Thoracic aorta (tissue), 2 donors: ENCODE measurements around the gene ACTL7A. TPM values are rescaled to one million over a fixed set of nuclear protein-coding genes. Genes with fewer than 3 reads are reported as not detected.
"Not testable (repeated sequence)": the region's sequence is repeated elsewhere in the genome, so short reads cannot be mapped to it uniquely, and the experiment has no call there.

Experiments
- ATAC-seq: fragments of 150-250 bp; one replicate; pipeline ENCODE4 v1.8.0; 2017; ENCODE audit warnings: low read depth; ENCODE audit not compliant: insufficient number of reproducible peaks, low FRiP score
- DNase-seq: peaks from one replicate; pipeline ENCODE4 v3.0.0-alpha.2; 2020; ENCODE audit warnings: low spot score
- H3K27ac ChIP-seq, 2 donors: fragments of 200-600 bp; sonication (generic); 1 replicate in 1 of 2; 2 replicates in 1 of 2; pipeline ENCODE4 v1.5.1; 2016; ENCODE audit warnings: mild to moderate bottlenecking in 2 of 2, moderate library complexity in 2 of 2
- H3K27me3 ChIP-seq: fragments of 200-600 bp; sonication (generic); replicated peaks from 2 replicates; pipeline ENCODE4 v1.6.0; 2016; ENCODE audit warnings: mild to moderate bottlenecking; ENCODE audit not compliant: insufficient read depth
- H3K36me3 ChIP-seq: fragments of 200-600 bp; sonication (generic); one replicate; pipeline ENCODE4 v1.5.1; 2016
- H3K4me1 ChIP-seq, 2 donors: fragments of 200-600 bp; sonication (generic); 1 replicate in 1 of 2; 2 replicates in 1 of 2; pipeline versions ENCODE4 v1.5.1 to v1.6.0; 2016; ENCODE audit warnings: low read depth in 2 of 2, mild to moderate bottlenecking in 1 of 2; ENCODE audit not compliant: control insufficient read depth in 1 of 2
- H3K4me3 ChIP-seq: fragments of 200-600 bp; sonication (generic); 2 replicates; pipeline ENCODE4 v1.5.1; 2016; ENCODE audit warnings: mild to moderate bottlenecking
- H3K9me3 ChIP-seq: fragments of 200-600 bp; sonication (generic); 2 replicates; pipeline ENCODE4 v1.5.1; 2016
- total RNA-seq, 2 donors: library from RNA; depleted of rRNA; stranded (reverse); fragments of >200 nt; gene quantifications; one replicate each; pipeline versions ENCODE4 v1.1.0 to v1.2.3, GENCODE V29; 2016
- TF ChIP-seq, protein P1 (sequence below): fragments of 200-600 bp; sonication (generic); IDR thresholded peaks from one replicate; pipeline ENCODE4 v1.5.1; 2019; ENCODE audit warnings: antibody characterized with exemption

ACTL7A gene
- total RNA-seq, 2 donors from 2014 or later: not detected

DNA sequence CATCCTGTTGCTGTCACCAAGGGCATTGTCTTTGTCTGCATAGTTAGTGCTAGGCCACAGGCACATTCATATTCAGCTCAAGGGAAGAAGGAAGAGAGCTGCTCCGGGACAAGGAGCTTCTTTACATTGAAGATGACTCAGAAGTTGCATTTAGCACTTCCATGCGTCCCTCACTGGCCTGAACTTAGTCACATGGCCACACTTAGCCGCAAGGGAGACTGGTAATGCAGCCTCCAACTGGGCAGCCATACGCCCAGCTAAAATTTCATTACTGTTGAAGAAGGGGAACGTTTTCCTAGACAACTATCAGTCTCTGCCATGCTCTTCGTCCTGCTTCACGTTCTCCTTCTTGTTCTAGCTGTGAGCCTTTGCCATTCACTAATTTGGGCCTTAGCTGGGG is 26.2 kb upstream of the ACTL7A start:
- Histone ChIP-seq H3K27me3 (no peaks in the 10 kb centered on the region), H3K9me3 (no peaks in the 10 kb centered on the region), H3K36me3 (no peaks in the 10 kb centered on the region), H3K27ac (no peak overlapping the region), H3K4me1 (no peaks in the 10 kb centered on the region), H3K4me3 (no peak overlapping the region)
- ATAC-seq: no peak
- TF ChIP-seq, protein P1, sequence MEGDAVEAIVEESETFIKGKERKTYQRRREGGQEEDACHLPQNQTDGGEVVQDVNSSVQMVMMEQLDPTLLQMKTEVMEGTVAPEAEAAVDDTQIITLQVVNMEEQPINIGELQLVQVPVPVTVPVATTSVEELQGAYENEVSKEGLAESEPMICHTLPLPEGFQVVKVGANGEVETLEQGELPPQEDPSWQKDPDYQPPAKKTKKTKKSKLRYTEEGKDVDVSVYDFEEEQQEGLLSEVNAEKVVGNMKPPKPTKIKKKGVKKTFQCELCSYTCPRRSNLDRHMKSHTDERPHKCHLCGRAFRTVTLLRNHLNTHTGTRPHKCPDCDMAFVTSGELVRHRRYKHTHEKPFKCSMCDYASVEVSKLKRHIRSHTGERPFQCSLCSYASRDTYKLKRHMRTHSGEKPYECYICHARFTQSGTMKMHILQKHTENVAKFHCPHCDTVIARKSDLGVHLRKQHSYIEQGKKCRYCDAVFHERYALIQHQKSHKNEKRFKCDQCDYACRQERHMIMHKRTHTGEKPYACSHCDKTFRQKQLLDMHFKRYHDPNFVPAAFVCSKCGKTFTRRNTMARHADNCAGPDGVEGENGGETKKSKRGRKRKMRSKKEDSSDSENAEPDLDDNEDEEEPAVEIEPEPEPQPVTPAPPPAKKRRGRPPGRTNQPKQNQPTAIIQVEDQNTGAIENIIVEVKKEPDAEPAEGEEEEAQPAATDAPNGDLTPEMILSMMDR: no peak
- DNase-seq: no peak

DNA sequence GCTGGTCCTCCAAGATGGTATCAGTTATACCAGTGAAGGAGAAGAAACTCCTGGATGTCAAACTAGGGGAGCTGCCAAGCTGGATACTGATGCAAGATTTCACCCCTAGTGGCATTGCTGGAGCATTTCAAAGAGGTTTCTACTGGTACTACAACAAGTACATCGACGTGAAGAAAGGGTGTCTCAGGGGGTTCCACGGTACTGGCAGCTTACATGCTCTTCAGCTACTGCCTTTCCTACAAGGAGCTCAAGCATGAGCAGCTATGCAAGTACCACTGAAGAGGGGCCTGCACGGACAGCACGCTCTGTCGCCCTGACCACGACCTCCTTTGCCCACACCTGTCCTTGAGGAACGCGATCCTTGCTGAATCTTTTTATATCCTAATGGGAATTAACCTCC is 25.7 kb upstream of the ACTL7A start:
- DNase-seq: no peak
- ATAC-seq: no peak
- Histone ChIP-seq H3K27me3 (no peaks in the 10 kb centered on the region), H3K4me3 (no peak overlapping the region), H3K9me3 (no peaks in the 10 kb centered on the region), H3K27ac (no peak overlapping the region), H3K36me3 (no peaks in the 10 kb centered on the region), H3K4me1 (no peaks in the 10 kb centered on the region)
- TF ChIP-seq, protein P1: no peak

DNA sequence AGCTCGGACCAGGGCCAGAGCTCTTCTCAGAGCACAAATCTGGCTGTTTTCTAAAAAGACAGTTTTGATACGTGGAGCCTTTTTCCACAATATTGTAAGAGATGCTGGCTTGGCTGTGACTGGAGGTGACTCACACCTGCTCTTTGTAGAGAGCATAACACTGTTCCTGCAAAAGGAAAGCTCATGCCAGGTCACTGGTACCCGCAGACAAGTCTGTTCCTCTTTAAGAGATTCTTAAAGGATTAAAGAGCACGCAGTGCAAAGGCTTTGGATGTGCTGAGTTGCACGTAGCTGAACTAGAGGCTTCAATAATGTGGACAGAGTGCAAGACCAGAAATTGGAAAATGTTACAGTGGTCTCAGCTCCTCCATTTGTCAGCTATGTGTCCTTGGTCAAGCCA is 25.3 kb upstream of the ACTL7A start:
- H3K4me1 ChIP-seq: no peaks in the 10 kb centered on the region
- no peak for DNase-seq
- H3K4me3 ChIP-seq: no peak overlapping the region
- H3K36me3 ChIP-seq: no peaks in the 10 kb centered on the region
- H3K27ac ChIP-seq: no peak overlapping the region
- TF ChIP-seq, protein P1: no peak
- no peak for ATAC-seq
- no peaks in the 10 kb centered on the region for H3K9me3 ChIP-seq
- H3K27me3 ChIP-seq: no peaks in the 10 kb centered on the region

DNA sequence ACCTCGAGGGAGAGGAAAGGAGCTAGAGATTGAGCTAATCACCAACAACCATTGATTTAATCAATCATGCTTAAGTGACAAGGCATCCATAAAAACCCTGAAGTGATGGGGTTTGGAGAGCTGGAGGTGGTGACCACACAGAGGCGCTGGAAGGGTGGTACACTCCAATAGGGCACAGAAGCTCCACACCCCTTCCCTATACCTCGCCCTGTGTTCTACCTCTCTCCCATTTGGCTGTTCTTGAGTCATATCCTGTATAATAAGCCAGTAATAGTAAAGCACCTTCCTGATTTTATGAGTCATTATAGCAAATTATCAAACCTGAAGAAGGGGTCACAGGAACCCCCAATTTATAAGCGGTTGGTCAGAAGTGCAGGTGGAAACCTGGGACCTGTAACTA is 24.5 kb upstream of the ACTL7A start:
- no peaks in the 10 kb centered on the region for H3K9me3 ChIP-seq
- H3K27me3 ChIP-seq: no peaks in the 10 kb centered on the region
- H3K4me3 ChIP-seq: no peak overlapping the region
- TF ChIP-seq, protein P1: no peak
- no peaks in the 10 kb centered on the region for H3K36me3 ChIP-seq
- DNase-seq (no peak), ATAC-seq (no peak)
- H3K27ac ChIP-seq: no peak overlapping the region
- H3K4me1 ChIP-seq: no peaks in the 10 kb centered on the region

DNA sequence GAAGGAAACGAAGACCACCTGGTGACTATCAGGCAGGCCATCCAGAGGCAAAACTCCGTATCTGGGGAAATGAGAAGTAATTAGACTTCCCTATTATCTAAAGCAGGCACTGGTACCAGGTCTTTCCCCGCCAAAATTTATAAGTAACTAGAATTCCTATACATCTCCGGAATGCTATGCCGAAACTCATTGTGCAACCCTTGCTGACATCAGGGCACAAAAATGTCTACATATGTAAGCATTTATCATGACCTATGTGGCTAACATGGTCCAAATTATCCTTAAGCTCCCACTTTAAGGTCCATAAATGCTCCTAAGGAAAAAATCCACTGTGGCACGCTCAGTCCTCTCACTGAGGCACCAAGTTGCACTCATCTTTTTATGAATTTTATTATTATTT is 24.0 kb upstream of the ACTL7A start:
- Histone ChIP-seq H3K36me3 (no peaks in the 10 kb centered on the region), H3K27ac (no peak overlapping the region), H3K27me3 (no peaks in the 10 kb centered on the region), H3K4me3 (no peak overlapping the region), H3K4me1 (no peaks in the 10 kb centered on the region), H3K9me3 (no peaks in the 10 kb centered on the region)
- TF ChIP-seq, protein P1: no peak
- ATAC-seq: no peak
- no peak for DNase-seq

DNA sequence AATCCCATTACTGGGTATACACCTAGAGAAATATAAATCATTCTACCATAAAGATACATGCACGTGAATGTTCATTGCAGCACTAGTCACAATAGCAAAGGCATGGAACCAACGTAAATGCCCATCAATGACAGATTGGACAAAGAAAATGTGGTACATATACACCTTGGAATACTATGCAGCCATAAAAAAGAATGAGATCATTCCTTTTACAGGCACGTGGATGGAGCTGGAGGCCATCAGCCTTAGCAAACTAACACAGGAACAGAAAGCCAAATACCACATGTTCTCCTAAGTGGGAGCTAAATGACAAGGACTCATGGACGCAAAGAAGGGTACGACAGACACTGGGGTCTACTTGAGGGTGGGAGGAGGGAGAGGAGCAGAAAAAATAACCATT is 22.5 kb upstream of the ACTL7A start:
- ATAC-seq, H3K27me3 ChIP-seq, H3K4me1 ChIP-seq, DNase-seq, H3K36me3 ChIP-seq, H3K4me3 ChIP-seq, H3K9me3 ChIP-seq, H3K27ac ChIP-seq: not testable (repeated sequence)
